A549 treated with GW870086 at 1 μM for 4 hours (cell line): ENCODE data around the gene RGS4. TPM values are rescaled to one million over a fixed set of nuclear protein-coding genes. Genes with fewer than 3 reads are reported as not detected.

Experiments
- total RNA-seq: library from RNA; stranded (reverse); fragments of 200-300 nt; extraction: Qiagen RNA extraction; gene quantifications from 5 replicates; pipeline ENCODE4 v1.2.3, GENCODE V29; 2022; ENCODE audit warnings: low read depth

RGS4 gene
- not detected in 5 replicates for total RNA-seq

GRCh38 chr1:163069142-163069541 lies at the start of gene RGS4:
Gene RGS4, plus strand, starts transcription at chr1:163069361. Its CDS starts 124 bp downstream, at chr1:163069485.

Other genes starting within 250 kb of the RGS4 start
- gene CCDC190, start 208.2 kb upstream of the RGS4 start, total RNA-seq = not detected in 5 replicates
- gene RGS5, start 133.6 kb downstream of the RGS4 start, total RNA-seq = 0.51 to 1.5 TPM (median 1.3 TPM) in 5 replicates